AG04449 (cell line): ENCODE results near the gene CSNK1G2.
A peak's percentile ranks its signal among the peaks of the same experiment; 100 is the strongest.

Experiments
- CTCF ChIA-PET: fragments of 350-600 bp; formaldehyde crosslinking; extraction: SDS; loops from one replicate; lab custom pipeline; 2021; ENCODE audit warnings: antibody characterized with exemption; lab: Yijun Ruan, JAX
- POLR2A ChIA-PET: fragments of 400-600, 350-600 bp; formaldehyde crosslinking; extraction: SDS; loops from one replicate; lab custom pipeline; 2020; ENCODE audit warnings: antibody characterized with exemption, inconsistent platforms; lab: Yijun Ruan, JAX
- DNase-seq: peaks from one replicate; pipeline ENCODE4 v3.0.0-alpha.2; 2010; ENCODE audit warnings: low read depth, low spot score
- H3K4me3 ChIP-seq: 2 replicates; pipeline ENCODE4 v1.5.1; 2011; ENCODE audit warnings: low read depth, mild to moderate bottlenecking, control low read depth, low read length
- TF ChIP-seq, protein P1 (sequence below): IDR thresholded peaks from one replicate; pipeline ENCODE4 v1.5.1; 2011; ENCODE audit warnings: mild to moderate bottlenecking, moderate library complexity, low read length, control low read depth, inconsistent platforms; ENCODE audit not compliant: insufficient read depth; ENCODE audit errors: missing control alignments

The CSNK1G2 gene

GRCh38 chr19:2014731-2015607 is 74.0 kb downstream of the CSNK1G2 start:
- ChIA-PET POLR2A (no interaction called here), CTCF (no interaction called here)
- DNase-seq: no peak
- TF ChIP-seq, protein P1, sequence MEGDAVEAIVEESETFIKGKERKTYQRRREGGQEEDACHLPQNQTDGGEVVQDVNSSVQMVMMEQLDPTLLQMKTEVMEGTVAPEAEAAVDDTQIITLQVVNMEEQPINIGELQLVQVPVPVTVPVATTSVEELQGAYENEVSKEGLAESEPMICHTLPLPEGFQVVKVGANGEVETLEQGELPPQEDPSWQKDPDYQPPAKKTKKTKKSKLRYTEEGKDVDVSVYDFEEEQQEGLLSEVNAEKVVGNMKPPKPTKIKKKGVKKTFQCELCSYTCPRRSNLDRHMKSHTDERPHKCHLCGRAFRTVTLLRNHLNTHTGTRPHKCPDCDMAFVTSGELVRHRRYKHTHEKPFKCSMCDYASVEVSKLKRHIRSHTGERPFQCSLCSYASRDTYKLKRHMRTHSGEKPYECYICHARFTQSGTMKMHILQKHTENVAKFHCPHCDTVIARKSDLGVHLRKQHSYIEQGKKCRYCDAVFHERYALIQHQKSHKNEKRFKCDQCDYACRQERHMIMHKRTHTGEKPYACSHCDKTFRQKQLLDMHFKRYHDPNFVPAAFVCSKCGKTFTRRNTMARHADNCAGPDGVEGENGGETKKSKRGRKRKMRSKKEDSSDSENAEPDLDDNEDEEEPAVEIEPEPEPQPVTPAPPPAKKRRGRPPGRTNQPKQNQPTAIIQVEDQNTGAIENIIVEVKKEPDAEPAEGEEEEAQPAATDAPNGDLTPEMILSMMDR: no peak
- H3K4me3 ChIP-seq: peak overlapping the region; percentile 74

DNA sequence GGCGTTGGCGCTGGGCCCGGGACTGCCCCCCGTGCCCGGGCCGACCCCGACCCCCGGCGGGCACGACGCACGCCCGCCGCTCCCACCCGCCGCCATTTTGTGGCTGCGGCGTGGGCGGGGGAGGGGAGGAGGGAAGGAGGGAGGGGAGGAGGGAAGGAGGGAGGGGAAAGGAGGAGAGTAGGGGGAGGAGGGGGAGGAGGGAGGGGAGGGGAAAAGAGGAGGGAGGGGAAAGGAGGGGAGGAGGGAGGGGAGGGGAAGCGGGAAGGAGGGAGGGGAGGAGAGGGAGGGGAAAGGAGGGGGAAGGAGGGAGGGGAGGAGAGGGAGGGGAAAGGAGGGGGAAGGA is 74.6 kb downstream of the CSNK1G2 start, which contains the start of gene BTBD2:
TSS of gene BTBD2 (minus strand) at position 107 of the 343 bp plus-strand sequence. CDS start at position 96, 11 bp downstream.
- POLR2A ChIA-PET: no interaction called here
- H3K4me3 ChIP-seq: peak within 1 kb of the TSS; percentile 74
- CTCF ChIA-PET: no interaction called here
- DNase-seq: peak; percentile 10
- TF ChIP-seq, protein P1: no peak

DNA sequence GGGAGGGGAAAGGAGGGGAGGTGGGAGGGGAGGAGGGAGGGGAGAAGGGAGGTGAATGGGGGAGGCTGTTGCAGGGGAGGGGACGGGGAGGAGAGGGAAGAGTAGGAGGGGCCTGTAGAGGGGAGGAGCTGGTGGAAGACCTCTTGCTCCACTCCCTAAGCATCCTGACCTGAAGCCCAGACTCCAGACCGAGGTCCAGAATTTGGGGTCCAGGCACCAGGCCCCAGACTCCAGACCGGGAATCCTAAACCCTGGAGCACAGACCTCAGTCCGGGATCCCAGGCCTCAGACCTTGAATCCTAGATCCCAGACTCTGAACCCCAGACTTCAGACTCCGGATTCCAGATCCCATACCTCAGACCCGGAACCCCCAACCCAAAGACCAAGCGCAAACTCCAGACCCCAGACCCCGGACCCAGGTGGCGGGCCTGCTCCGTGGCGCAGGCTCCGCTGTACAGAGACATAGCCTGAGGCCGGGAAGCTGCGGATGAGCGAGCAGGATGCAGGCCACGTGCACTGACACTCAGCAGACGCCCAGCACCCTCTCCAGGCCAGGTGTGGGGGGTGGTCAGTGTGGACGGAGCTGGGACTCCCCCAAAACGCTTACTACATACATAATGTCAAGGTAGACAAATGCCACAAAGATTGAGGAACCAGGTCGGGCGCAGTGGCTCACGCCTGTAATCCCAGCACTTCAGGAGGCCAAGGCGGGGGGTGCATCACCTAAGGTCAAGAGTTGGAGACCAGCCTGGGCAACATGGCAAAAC is 75.3 kb downstream of the CSNK1G2 start:
- peak overlapping the region; percentile 56 for H3K4me3 ChIP-seq
- CTCF ChIA-PET: interaction anchor here (0.9 to 5.0 kb wide), 3 partner anchors 12 to 75 kb away, joined by 3 to 56 read pairs (median 4); no protein-coding TSS in a partner anchor
- TF ChIP-seq, protein P1: no peak
- POLR2A ChIA-PET: no interaction called here
- DNase-seq: peak; percentile 26

- DNase-seq: no peak
- ChIA-PET POLR2A (no interaction called here), CTCF (interaction anchor here (0.7 to 5.0 kb wide), 21 partner anchors 10 to 95 kb away, joined by 3 to 56 read pairs (median 9); partner anchors contain the start of genes MKNK2 and MOB3A)
- TF ChIP-seq, protein P1: no peak
- H3K4me3 ChIP-seq: no peak overlapping the region
Observed at GRCh38 chr19:2018752-2019151, 77.8 kb downstream of the CSNK1G2 start.

DNA sequence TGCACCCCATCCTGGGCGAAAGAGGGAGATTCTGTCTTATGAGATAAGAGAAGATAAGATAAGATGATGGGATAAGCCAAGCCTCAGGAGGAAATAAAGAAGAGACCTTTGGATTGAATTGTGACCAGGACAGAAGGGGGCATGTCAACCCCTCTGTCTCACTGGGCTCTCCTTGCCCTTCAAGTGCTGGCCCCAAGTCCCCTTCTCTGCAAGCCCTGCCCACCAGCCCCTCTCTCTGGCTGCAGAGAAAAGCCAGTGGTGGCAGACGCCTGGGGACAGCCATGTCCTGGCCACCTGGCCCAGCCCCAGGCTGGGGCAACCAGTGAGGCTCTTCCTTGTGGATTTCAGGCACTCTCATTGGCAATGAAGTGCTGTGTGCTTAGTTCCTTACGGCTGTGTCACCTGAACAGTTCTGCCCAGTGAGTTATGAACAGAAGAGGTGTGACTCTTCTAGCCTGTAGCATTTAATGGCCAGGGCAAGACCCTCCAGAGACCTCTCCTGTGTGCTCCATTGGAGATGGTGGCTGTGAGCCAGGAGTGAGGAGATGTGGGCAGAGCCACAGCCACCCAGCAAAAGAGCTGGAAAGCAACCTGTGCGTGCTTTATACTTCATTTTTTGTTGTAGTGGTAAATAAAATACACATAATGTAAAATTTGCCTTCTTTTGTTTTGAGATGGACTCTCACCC is 80.6 kb downstream of the CSNK1G2 start:
- H3K4me3 ChIP-seq: no peak overlapping the region
- DNase-seq: no peak
- ChIA-PET CTCF (interaction anchor here (0.8 to 5.0 kb wide), 6 partner anchors 8 to 134 kb away, joined by 3 to 56 read pairs (median 10); no protein-coding TSS in a partner anchor), POLR2A (no interaction called here)
- TF ChIP-seq, protein P1: no peak
